GM21360 (cell line): ENCODE results near the gene FRMD6.
"Not testable (repeated sequence)": the region's sequence is repeated elsewhere in the genome, so short reads cannot be mapped to it uniquely, and the experiment has no call there.

Source experiments
- ATAC-seq: cut with Tn5 transposase; IDR thresholded peaks from one replicate; pipeline ENCODE4 v1.9.1; 2021; ENCODE audit warnings: mild to moderate bottlenecking, moderate library complexity; ENCODE audit not compliant: unreplicated experiment

Gene FRMD6

GRCh38 chr14:51717766-51718165 lies 66.1 kb downstream of the FRMD6 start:
- no peak for ATAC-seq

- no peak for ATAC-seq
Measured at GRCh38 chr14:51719955-51720354, 68.2 kb downstream of the FRMD6 start.

GRCh38 chr14:51723990-51724389 lies 72.3 kb downstream of the FRMD6 start:
- ATAC-seq, result no peak

GRCh38 chr14:51724650-51725049 lies 72.9 kb downstream of the FRMD6 start:
- no peak for ATAC-seq

- no peak for ATAC-seq
Measured at GRCh38 chr14:51725061-51725460, 73.4 kb downstream of the FRMD6 start.

- no peak for ATAC-seq
Measured at GRCh38 chr14:51726166-51726899, 74.6 kb downstream of the FRMD6 start.

GRCh38 chr14:51727526-51727925 lies 75.8 kb downstream of the FRMD6 start:
- no peak for ATAC-seq

- no peak for ATAC-seq
Measured at GRCh38 chr14:51730098-51730497, 78.4 kb downstream of the FRMD6 start.

GRCh38 chr14:51730684-51731083 lies 79.0 kb downstream of the FRMD6 start:
- ATAC-seq, result no peak

- ATAC-seq, result no peak
Measured at GRCh38 chr14:51732494-51733112, 80.9 kb downstream of the FRMD6 start.

GRCh38 chr14:51733147-51733546 lies 81.4 kb downstream of the FRMD6 start:
- no peak for ATAC-seq

- no peak for ATAC-seq
Measured at GRCh38 chr14:51735851-51736250, 84.1 kb downstream of the FRMD6 start.

- peak; percentile 70 for ATAC-seq
Measured at GRCh38 chr14:51738754-51739153, 87.0 kb downstream of the FRMD6 start.

GRCh38 chr14:51743588-51744000 lies 91.9 kb downstream of the FRMD6 start:
- ATAC-seq, result no peak

- no peak for ATAC-seq
Measured at GRCh38 chr14:51744372-51745130, 92.8 kb downstream of the FRMD6 start.

- not testable (repeated sequence) for ATAC-seq
Measured at GRCh38 chr14:51746823-51747222, 95.1 kb downstream of the FRMD6 start.

GRCh38 chr14:51750542-51750941 lies 98.8 kb downstream of the FRMD6 start:
- ATAC-seq, result no peak

- ATAC-seq, result not testable (repeated sequence)
Measured at GRCh38 chr14:51751611-51752345, 100.1 kb downstream of the FRMD6 start.

GRCh38 chr14:51757756-51758155 lies 106.0 kb downstream of the FRMD6 start:
- ATAC-seq, result not testable (repeated sequence)

- ATAC-seq, result no peak
Measured at GRCh38 chr14:51759950-51760349, 108.2 kb downstream of the FRMD6 start.

GRCh38 chr14:51765726-51766125 lies 114.0 kb downstream of the FRMD6 start:
- ATAC-seq, result not testable (repeated sequence)
